GM23248 (cell line): Measurements from ENCODE around the gene ZNF488.

Experiments used
- EZH2 ChIP-seq: fragments of 200-600 bp; sonication (generic); IDR thresholded peaks from 2 replicates; pipeline ENCODE4 v1.6.1; 2018; ENCODE audit warnings: antibody characterized with exemption, mild to moderate bottlenecking; ENCODE audit not compliant: insufficient read depth, poor library complexity, severe bottlenecking
- EZH2phosphoT487 ChIP-seq: fragments of 200-600 bp; sonication (generic); IDR thresholded peaks from 2 replicates; pipeline ENCODE4 v1.6.1; 2018; ENCODE audit warnings: antibody characterized with exemption, moderate library complexity, mild to moderate bottlenecking, low read depth; ENCODE audit not compliant: insufficient read depth

GRCh38 chr10:47421057-47421952, 37.2 kb upstream of the ZNF488 start:
- TF ChIP-seq EZH2 = no peak
- no peak for TF ChIP-seq EZH2phosphoT487
